PC-9 (cell line): Measurements from ENCODE around the gene ZNF618. TPM values are rescaled to one million over a fixed set of nuclear protein-coding genes. Genes with fewer than 3 reads are reported as not detected.

ENCODE experiments used
- BruUV-seq: library from RNA; stranded (reverse); fragments of 400-500 nt; replicated peaks from 2 replicates; lab custom pipeline; 2021; lab: Mats Ljungman, UMichigan
- CTCF ChIA-PET: fragments of 300-600 bp; sonication (Branson Sonifier 250); formaldehyde crosslinking; loops from one replicate; lab custom pipeline; 2022; ENCODE audit warnings: antibody characterized with exemption; lab: Charles Lee
- POLR2A ChIA-PET: fragments of 300-600 bp; sonication (Branson Sonifier 250); formaldehyde crosslinking; loops from one replicate; lab custom pipeline; 2022; ENCODE audit warnings: antibody characterized with exemption; ENCODE audit not compliant: unreplicated experiment; lab: Charles Lee
- DNase-seq, 2 experiments: peaks; one replicate each; pipeline versions ENCODE4 v3.0.0 to v3.0.0-alpha.2; 2015 to 2022; ENCODE audit warnings: mixed read lengths in 1 of 2
- H2AFZ ChIP-seq: fragments of 200-600 bp; sonication (generic); 2 replicates; pipeline ENCODE4 v1.8.1; 2017; ENCODE audit warnings: antibody characterized with exemption
- H3F3A ChIP-seq: fragments of 200-600 bp; sonication (generic); 2 replicates; pipeline ENCODE4 v1.8.1; 2017; ENCODE audit warnings: antibody characterized with exemption, mild to moderate bottlenecking, low read depth; ENCODE audit not compliant: insufficient read depth
- H3K27ac ChIP-seq: fragments of 200-600 bp; sonication (generic); 2 replicates; pipeline ENCODE4 v1.6.1; 2016; ENCODE audit warnings: mixed run types
- H3K27me3 ChIP-seq: fragments of 200-600 bp; sonication (generic); 2 replicates; pipeline ENCODE4 v1.6.1; 2016; ENCODE audit warnings: low read depth, mixed run types; ENCODE audit not compliant: insufficient read depth
- H3K36me3 ChIP-seq: fragments of 200-600 bp; sonication (generic); 2 replicates; pipeline ENCODE4 v1.6.1; 2016; ENCODE audit warnings: low read depth, mixed run types
- H3K4me1 ChIP-seq: fragments of 200-600 bp; sonication (generic); replicated peaks from 2 replicates; pipeline ENCODE4 v1.6.1; 2016; ENCODE audit warnings: mixed run types; ENCODE audit not compliant: insufficient read depth
- H3K4me2 ChIP-seq: fragments of 200-600 bp; sonication (generic); 2 replicates; pipeline ENCODE4 v1.6.1; 2017; ENCODE audit warnings: mixed run types
- H3K4me3 ChIP-seq: fragments of 200-600 bp; sonication (generic); 2 replicates; pipeline ENCODE4 v1.6.1; 2016; ENCODE audit warnings: mixed run types
- H3K79me2 ChIP-seq: fragments of 200-600 bp; sonication (generic); 2 replicates; pipeline ENCODE4 v1.6.1; 2017; ENCODE audit warnings: low read depth, mixed run types
- H3K9me2 ChIP-seq: fragments of 200-600 bp; sonication (generic); 2 replicates; pipeline ENCODE4 v1.8.1; 2017; ENCODE audit warnings: mild to moderate bottlenecking; ENCODE audit not compliant: insufficient read depth
- H3K9me3 ChIP-seq: fragments of 200-600 bp; sonication (generic); 2 replicates; pipeline ENCODE4 v1.8.1; 2016; ENCODE audit warnings: low read depth; ENCODE audit not compliant: insufficient read depth
- H4K20me1 ChIP-seq: fragments of 200-600 bp; sonication (generic); 2 replicates; pipeline ENCODE4 v1.8.1; 2017; ENCODE audit not compliant: insufficient read depth
- CTCF ChIP-seq: fragments of 200-600 bp; sonication (generic); conservative IDR thresholded peaks from 2 replicates; pipeline ENCODE4 v1.6.1; 2017; ENCODE audit warnings: mixed run types, antibody characterized with exemption, mild to moderate bottlenecking, moderate library complexity
- EZH2 ChIP-seq: fragments of 200-600 bp; sonication (generic); IDR thresholded peaks from 2 replicates; pipeline ENCODE4 v1.8.0; 2017; ENCODE audit warnings: antibody characterized with exemption, low read depth
- intact Hi-C: fragments of 100-400 bp; cut with micrococcal nuclease; formaldehyde crosslinking; loops from one replicate; pipeline ENCODE4 v1.10.0; 2022; ENCODE audit not compliant: unreplicated experiment
- total RNA-seq: library from RNA; stranded (reverse); gene quantifications from 2 replicates; pipeline ENCODE4 v1.2.3, GENCODE V29; 2021

ZNF618 gene
- total RNA-seq, 1 experiment from 2014 or later = 0.20 TPM

- H3K27ac ChIP-seq = no peak overlapping the region
- ChIA-PET CTCF (no interaction called here), POLR2A (no interaction called here)
- H4K20me1 ChIP-seq = no peaks in the 10 kb centered on the region
- H3K9me3 ChIP-seq = no peaks in the 10 kb centered on the region
- no peaks in the 10 kb centered on the region for H3K36me3 ChIP-seq
- DNase-seq = no peak
- H2AFZ ChIP-seq = no peak overlapping the region
- H3K9me2 ChIP-seq = no peaks in the 10 kb centered on the region
- H3K4me1 ChIP-seq = no peaks in the 10 kb centered on the region
- no peak for TF ChIP-seq CTCF
- TF ChIP-seq EZH2 = no peak
- no peak overlapping the region for H3K4me2 ChIP-seq
- H3K79me2 ChIP-seq = no peaks in the 10 kb centered on the region
- BruUV-seq = no TSS peak
- H3K27me3 ChIP-seq = peaks cover 94% of the 10 kb centered on the region
- no peaks in the 10 kb centered on the region for H3F3A ChIP-seq
- no peak overlapping the region for H3K4me3 ChIP-seq
- intact Hi-C loops = no loop called here
Observed at GRCh38 chr9:113992276-113992951, 116.3 kb downstream of the ZNF618 start.

GRCh38 chr9:113992994-113993393, 116.9 kb downstream of the ZNF618 start:
- no peaks in the 10 kb centered on the region for H3K9me2 ChIP-seq
- no peak for DNase-seq
- no peak overlapping the region for H3K4me3 ChIP-seq
- H3K4me1 ChIP-seq = no peaks in the 10 kb centered on the region
- no TSS peak for BruUV-seq
- no peaks in the 10 kb centered on the region for H3K79me2 ChIP-seq
- intact Hi-C loops = no loop called here
- H3K4me2 ChIP-seq = no peak overlapping the region
- TF ChIP-seq EZH2 = no peak
- no peak for TF ChIP-seq CTCF
- no peak overlapping the region for H2AFZ ChIP-seq
- no peaks in the 10 kb centered on the region for H4K20me1 ChIP-seq
- H3K27ac ChIP-seq = no peak overlapping the region
- H3F3A ChIP-seq = no peaks in the 10 kb centered on the region
- no peaks in the 10 kb centered on the region for H3K36me3 ChIP-seq
- no peaks in the 10 kb centered on the region for H3K9me3 ChIP-seq
- H3K27me3 ChIP-seq = peaks cover 92% of the 10 kb centered on the region
- ChIA-PET POLR2A (no interaction called here), CTCF (no interaction called here)

- no peak for DNase-seq
- no peak overlapping the region for H2AFZ ChIP-seq
- POLR2A ChIA-PET = no interaction called here
Observed at GRCh38 chr9:113993838-113994540, 117.9 kb downstream of the ZNF618 start.

More at GRCh38 chr9:113993838-113994540, 117.9 kb downstream of the ZNF618 start:
- CTCF ChIA-PET = no interaction called here
- Histone ChIP-seq H3K4me2 (no peak overlapping the region), H3K9me2 (no peaks in the 10 kb centered on the region), H3K4me3 (no peak overlapping the region), H3K9me3 (no peaks in the 10 kb centered on the region), H3K4me1 (no peaks in the 10 kb centered on the region), H4K20me1 (no peaks in the 10 kb centered on the region), H3K27me3 (peaks cover 84% of the 10 kb centered on the region), H3K36me3 (no peaks in the 10 kb centered on the region), H3F3A (no peaks in the 10 kb centered on the region), H3K79me2 (no peaks in the 10 kb centered on the region), H3K27ac (no peak overlapping the region)
- BruUV-seq = no TSS peak
- intact Hi-C loops = no loop called here
- no peak for TF ChIP-seq EZH2
- TF ChIP-seq CTCF = no peak
